Measurements from ENCODE around the gene AKAP12.
A peak's percentile ranks its signal among the peaks of the same experiment; 100 is the strongest.
"Not testable (repeated sequence)": the region's sequence is repeated elsewhere in the genome, so short reads cannot be mapped to it uniquely, and the experiment has no call there.

The AKAP12 gene

GRCh38 chr6:151310279-151310678 lies 70.5 kb downstream of the AKAP12 start:
- no peak for DNase-seq (ENCODE audit: low spot score)

GRCh38 chr6:151310852-151311767 lies 71.3 kb downstream of the AKAP12 start:
- DNase-seq (ENCODE audit: low spot score) = no peak

- no peak for DNase-seq (ENCODE audit: low spot score)
Observed at GRCh38 chr6:151313066-151313491, 73.3 kb downstream of the AKAP12 start.

- DNase-seq (ENCODE audit: low spot score) = not testable (repeated sequence)
Observed at GRCh38 chr6:151315661-151316060, 75.9 kb downstream of the AKAP12 start.

GRCh38 chr6:151317103-151317994 lies 77.6 kb downstream of the AKAP12 start:
- DNase-seq (ENCODE audit: low spot score) = no peak

- no peak for DNase-seq (ENCODE audit: low spot score)
Observed at GRCh38 chr6:151317995-151318365, 78.2 kb downstream of the AKAP12 start.

GRCh38 chr6:151320140-151320539 lies 80.4 kb downstream of the AKAP12 start:
- DNase-seq (ENCODE audit: low spot score) = no peak

GRCh38 chr6:151321438-151321837 lies 81.7 kb downstream of the AKAP12 start:
- no peak for DNase-seq (ENCODE audit: low spot score)

- DNase-seq (ENCODE audit: low spot score) = no peak
Observed at GRCh38 chr6:151322570-151322969, 82.8 kb downstream of the AKAP12 start.

- DNase-seq (ENCODE audit: low spot score) = peak; percentile 61
Observed at GRCh38 chr6:151323791-151324487, 84.2 kb downstream of the AKAP12 start.

GRCh38 chr6:151324488-151324825 lies 84.7 kb downstream of the AKAP12 start:
- no peak for DNase-seq (ENCODE audit: low spot score)

- no peak for DNase-seq (ENCODE audit: low spot score)
Observed at GRCh38 chr6:151325075-151326050, 85.6 kb downstream of the AKAP12 start.

GRCh38 chr6:151326116-151326825 lies 86.5 kb downstream of the AKAP12 start:
- DNase-seq (ENCODE audit: low spot score) = no peak

- DNase-seq (ENCODE audit: low spot score) = no peak
Observed at GRCh38 chr6:151327101-151327500, 87.3 kb downstream of the AKAP12 start.

- no peak for DNase-seq (ENCODE audit: low spot score)
Observed at GRCh38 chr6:151330130-151330696, 90.4 kb downstream of the AKAP12 start.

GRCh38 chr6:151335930-151336329 lies 96.2 kb downstream of the AKAP12 start:
- no peak for DNase-seq (ENCODE audit: low spot score)

GRCh38 chr6:151338651-151339200 lies 99.0 kb downstream of the AKAP12 start:
- no peak for DNase-seq (ENCODE audit: low spot score)

- DNase-seq (ENCODE audit: low spot score) = no peak
Observed at GRCh38 chr6:151339369-151339768, 99.6 kb downstream of the AKAP12 start.

GRCh38 chr6:151340219-151340978 lies 100.6 kb downstream of the AKAP12 start:
- no peak for DNase-seq (ENCODE audit: low spot score)
